Activated CD8-positive, alpha-beta memory T cell treated with anti-CD3 and anti-CD28 coated beads, Interleukin-2, amount 10 ng/mL, durations not matched to agents 7 days and 5 days (primary cell): ENCODE measurements around the gene RASGRP4. TPM values are rescaled to one million over a fixed set of nuclear protein-coding genes. Genes with fewer than 3 reads are reported as not detected.

Experiments
- ATAC-seq: fragments of 150-1000 bp; cut with Tn5 transposase; one replicate; pipeline ENCODE4 v1.10.0; 2021; ENCODE audit warnings: moderate library complexity
- CTCF ChIA-PET: fragments of 350-600 bp; sonication (Branson Sonifier 250); formaldehyde crosslinking; loops from one replicate; lab custom pipeline; 2021; ENCODE audit warnings: antibody characterized with exemption; lab: Charles Lee
- DNase-seq: peaks from one replicate; pipeline ENCODE4 v3.0.0-alpha.2; 2020
- H3K27ac Mint-ChIP-seq: one replicate; pipeline ENCODE4 v1.8.0; 2021; ENCODE audit warnings: mild to moderate bottlenecking, mixed read lengths
- H3K27me3 Mint-ChIP-seq: one replicate; pipeline ENCODE4 v1.8.0; 2021; ENCODE audit warnings: mixed read lengths
- H3K36me3 Mint-ChIP-seq: one replicate; pipeline ENCODE4 v1.8.0; 2021; ENCODE audit warnings: mild to moderate bottlenecking, mixed read lengths
- H3K4me1 Mint-ChIP-seq: one replicate; pipeline ENCODE4 v1.8.0; 2021; ENCODE audit warnings: mixed read lengths
- H3K4me3 Mint-ChIP-seq: one replicate; pipeline ENCODE4 v1.8.0; 2021; ENCODE audit warnings: mild to moderate bottlenecking, moderate library complexity, mixed read lengths
- H3K9me3 Mint-ChIP-seq: one replicate; pipeline ENCODE4 v1.8.0; 2022; ENCODE audit warnings: low read depth, mixed read lengths
- total RNA-seq, 2 experiments: library from RNA; stranded (reverse); gene quantifications; one replicate each; pipeline ENCODE4 v1.2.3, GENCODE V29; 2021

Gene RASGRP4
- total RNA-seq, 2 experiments from 2014 or later: 1.4 to 1.6 TPM

DNA sequence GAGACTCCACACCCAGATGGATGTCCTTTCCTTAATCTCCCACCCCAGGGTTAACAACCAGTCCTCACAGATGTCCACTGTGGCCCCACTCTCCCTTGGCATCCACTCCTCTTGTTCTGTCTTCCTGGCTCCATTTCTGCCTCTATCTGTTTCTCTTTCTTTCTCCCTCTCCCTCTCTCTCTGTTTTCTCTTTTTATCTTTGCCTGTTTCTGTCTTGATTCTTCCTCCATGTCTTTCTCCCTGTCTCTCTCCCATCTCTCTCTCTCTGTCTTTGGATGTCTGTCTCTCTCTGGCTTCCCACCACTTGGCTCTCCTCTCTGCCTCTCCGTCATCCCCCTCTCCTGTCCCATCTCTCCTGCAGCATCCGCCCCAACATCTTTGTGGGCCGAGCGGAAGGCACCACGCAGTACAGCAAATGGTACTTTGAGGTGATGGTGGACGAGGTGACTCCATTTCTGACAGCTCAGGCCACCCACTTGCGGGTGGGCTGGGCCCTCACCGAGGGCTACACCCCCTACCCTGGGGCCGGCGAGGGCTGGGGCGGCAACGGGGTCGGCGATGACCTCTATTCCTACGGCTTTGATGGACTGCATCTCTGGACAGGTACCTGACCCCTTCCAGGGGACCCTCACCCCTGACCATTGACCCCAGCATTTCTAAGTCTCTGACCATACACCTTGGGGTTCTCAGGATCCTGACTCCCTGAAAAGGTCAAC, 31.8 kb upstream of the RASGRP4 start:
- Mint-ChIP-seq H3K9me3 (no peaks in the 10 kb centered on the region), H3K27me3 (no peaks in the 10 kb centered on the region), H3K4me1 (no peaks in the 10 kb centered on the region), H3K36me3 (no peaks in the 10 kb centered on the region), H3K4me3 (no peak overlapping the region), H3K27ac (no peak overlapping the region)
- no peak for ATAC-seq
- DNase-seq: no peak
- CTCF ChIA-PET: interaction anchor here (0.6 kb wide), 1 partner anchor 547 kb away, joined by 5 read pairs; no protein-coding TSS in a partner anchor

DNA sequence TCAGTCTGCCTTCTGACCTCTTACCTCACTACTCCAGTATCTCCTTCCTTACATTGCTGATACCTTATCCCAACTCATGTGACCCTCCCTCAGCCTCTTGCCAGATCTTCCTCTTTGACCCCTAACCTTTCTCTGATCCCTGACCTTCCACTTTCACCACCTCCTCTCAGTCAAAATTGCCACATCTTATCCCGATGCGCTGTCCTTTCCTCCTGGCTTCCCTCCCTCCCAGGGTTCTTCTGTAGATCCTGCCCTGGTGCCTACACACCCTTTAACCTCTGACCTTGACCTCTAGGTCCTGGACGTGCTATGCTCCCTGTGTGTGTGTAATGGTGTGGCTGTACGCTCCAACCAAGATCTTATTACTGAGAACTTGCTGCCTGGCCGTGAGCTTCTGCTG, 31.2 kb upstream of the RASGRP4 start:
- no peaks in the 10 kb centered on the region for H3K27me3 Mint-ChIP-seq
- H3K36me3 Mint-ChIP-seq: no peaks in the 10 kb centered on the region
- H3K27ac Mint-ChIP-seq: no peak overlapping the region
- no peaks in the 10 kb centered on the region for H3K4me1 Mint-ChIP-seq
- no peak overlapping the region for H3K4me3 Mint-ChIP-seq
- no peak for ATAC-seq
- CTCF ChIA-PET: interaction anchor here (0.6 kb wide), 1 partner anchor 548 kb away, joined by 5 read pairs; no protein-coding TSS in a partner anchor
- no peak for DNase-seq
- no peaks in the 10 kb centered on the region for H3K9me3 Mint-ChIP-seq

DNA sequence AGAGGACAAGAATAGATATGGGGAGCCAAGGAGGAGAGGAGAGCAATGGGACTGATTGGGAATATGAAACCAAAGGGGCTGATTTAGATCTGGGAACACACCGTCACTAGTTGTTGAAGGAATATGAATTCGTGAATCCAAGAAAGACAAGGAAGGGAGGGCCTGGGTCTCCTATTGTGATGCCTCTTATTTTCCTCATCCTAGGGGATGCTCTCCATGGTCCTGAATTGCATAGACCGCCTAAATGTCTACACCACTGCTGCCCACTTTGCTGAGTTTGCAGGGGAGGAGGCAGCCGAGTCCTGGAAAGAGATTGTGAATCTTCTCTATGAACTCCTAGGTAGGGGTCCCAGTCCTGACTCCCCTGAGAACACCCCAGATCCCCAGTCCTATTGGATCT, 29.0 kb upstream of the RASGRP4 start:
- H3K9me3 Mint-ChIP-seq: no peaks in the 10 kb centered on the region
- no peaks in the 10 kb centered on the region for H3K36me3 Mint-ChIP-seq
- H3K4me3 Mint-ChIP-seq: no peak overlapping the region
- no peak for DNase-seq
- CTCF ChIA-PET: no interaction called here
- no peaks in the 10 kb centered on the region for H3K27me3 Mint-ChIP-seq
- no peak overlapping the region for H3K27ac Mint-ChIP-seq
- no peaks in the 10 kb centered on the region for H3K4me1 Mint-ChIP-seq
- no peak for ATAC-seq

- Mint-ChIP-seq H3K27me3 (peaks cover 2% of the 10 kb centered on the region), H3K36me3 (no peaks in the 10 kb centered on the region), H3K4me1 (no peaks in the 10 kb centered on the region), H3K27ac (no peak overlapping the region), H3K9me3 (no peaks in the 10 kb centered on the region), H3K4me3 (no peak overlapping the region)
- DNase-seq: no peak
- ATAC-seq: no peak
- CTCF ChIA-PET: no interaction called here
Measured at GRCh38 chr19:38453596-38453995, 27.6 kb upstream of the RASGRP4 start.

DNA sequence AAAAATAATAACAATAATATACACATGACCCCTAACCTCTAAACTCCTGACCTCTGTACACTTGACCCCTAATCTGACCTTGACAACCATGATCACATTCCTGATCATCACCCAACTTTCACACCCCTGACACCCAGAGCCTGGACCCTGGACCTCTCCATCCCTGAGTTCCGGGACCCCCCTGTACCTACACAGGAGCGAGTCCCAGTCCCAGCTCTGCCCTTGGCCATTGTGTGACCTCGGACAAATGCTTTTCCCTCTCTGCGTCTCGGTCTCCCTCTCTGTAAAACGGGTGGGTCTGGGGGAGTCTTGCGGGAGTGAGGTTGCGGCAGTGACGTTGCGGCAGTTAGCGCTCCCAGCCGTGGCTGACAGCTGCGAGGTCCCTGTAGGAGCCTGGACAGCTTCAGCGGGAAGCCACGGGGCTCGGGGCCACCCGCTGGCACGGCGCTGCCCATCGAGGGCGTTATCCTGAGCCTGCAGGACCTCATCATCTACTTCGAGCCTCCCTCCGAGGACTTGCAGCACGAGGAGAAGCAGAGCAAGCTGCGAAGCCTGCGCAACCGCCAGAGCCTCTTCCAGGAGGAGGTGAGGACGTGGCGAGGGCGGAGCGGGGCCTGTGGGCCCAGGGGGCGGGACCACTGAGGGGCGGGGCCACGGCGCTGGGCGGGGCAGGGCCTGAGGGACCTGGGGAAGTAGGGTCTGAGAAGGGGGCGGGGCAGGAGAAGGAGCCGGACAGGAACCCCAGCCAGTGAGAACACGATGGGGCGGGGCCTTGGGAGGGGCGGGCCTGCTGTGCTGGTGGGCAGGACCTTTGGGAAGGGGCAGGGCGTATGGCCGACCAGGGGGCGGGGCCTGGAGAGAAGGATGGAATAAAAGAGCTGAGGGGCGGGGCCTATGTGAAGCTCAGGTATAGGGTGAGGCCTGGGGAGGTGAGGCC, 26.7 kb upstream of the RASGRP4 start:
- CTCF ChIA-PET: no interaction called here
- Mint-ChIP-seq H3K27me3 (peaks cover 2% of the 10 kb centered on the region), H3K9me3 (no peaks in the 10 kb centered on the region), H3K27ac (no peak overlapping the region), H3K4me3 (no peak overlapping the region), H3K4me1 (no peaks in the 10 kb centered on the region), H3K36me3 (no peaks in the 10 kb centered on the region)
- DNase-seq: peak; percentile 42
- no peak for ATAC-seq

DNA sequence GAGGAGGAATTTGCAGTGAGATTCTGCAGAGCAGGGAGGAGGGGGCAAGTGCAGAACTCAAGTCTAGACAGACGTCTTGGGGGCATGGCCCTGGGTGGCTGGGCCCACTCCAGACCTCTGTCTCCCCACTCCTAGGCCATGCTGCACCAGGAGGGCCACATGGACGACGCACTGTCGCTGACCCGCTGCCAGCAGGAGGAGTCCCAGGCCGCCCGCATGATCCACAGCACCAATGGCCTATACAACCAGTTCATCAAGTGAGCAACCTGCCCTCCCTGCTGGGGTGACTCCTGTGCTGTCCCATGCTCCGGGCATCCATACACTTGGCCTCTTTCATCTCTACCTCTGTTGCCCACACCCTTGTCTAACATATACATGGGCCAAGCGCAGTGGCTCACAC, 25.6 kb upstream of the RASGRP4 start:
- ATAC-seq: no peak
- H3K4me3 Mint-ChIP-seq: no peak overlapping the region
- H3K9me3 Mint-ChIP-seq: no peaks in the 10 kb centered on the region
- no peaks in the 10 kb centered on the region for H3K36me3 Mint-ChIP-seq
- H3K4me1 Mint-ChIP-seq: no peaks in the 10 kb centered on the region
- CTCF ChIA-PET: interaction anchor here (1.3 kb wide), 1 partner anchor 10 kb away, joined by 4 read pairs; no protein-coding TSS in a partner anchor
- no peak overlapping the region for H3K27ac Mint-ChIP-seq
- H3K27me3 Mint-ChIP-seq: peaks cover 2% of the 10 kb centered on the region
- DNase-seq: no peak

DNA sequence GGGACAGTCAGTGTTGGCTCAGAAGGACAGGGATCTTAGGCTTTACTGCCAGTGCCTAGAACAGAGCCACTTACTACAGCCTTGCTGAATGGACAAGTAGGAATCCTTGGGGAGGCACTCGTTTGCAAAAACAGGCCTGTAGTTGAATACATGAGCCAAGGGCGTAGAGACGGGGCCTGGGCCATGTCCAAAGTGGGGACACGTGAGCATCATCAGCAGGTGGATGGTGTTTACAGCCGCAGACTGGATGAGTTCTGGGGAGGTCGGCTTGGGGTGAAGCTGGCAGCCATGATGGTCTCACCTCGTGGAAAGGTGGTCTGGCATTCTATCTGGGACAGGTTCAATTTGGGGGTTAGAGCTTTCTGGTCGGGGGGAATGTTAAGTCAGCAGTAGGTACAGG, 25.0 kb upstream of the RASGRP4 start:
- H3K27me3 Mint-ChIP-seq: peaks cover 2% of the 10 kb centered on the region
- CTCF ChIA-PET: interaction anchor here (1.3 kb wide), 1 partner anchor 10 kb away, joined by 4 read pairs; no protein-coding TSS in a partner anchor
- H3K27ac Mint-ChIP-seq: no peak overlapping the region
- H3K36me3 Mint-ChIP-seq: no peaks in the 10 kb centered on the region
- H3K9me3 Mint-ChIP-seq: no peaks in the 10 kb centered on the region
- peaks cover 3% of the 10 kb centered on the region for H3K4me1 Mint-ChIP-seq
- DNase-seq: no peak
- H3K4me3 Mint-ChIP-seq: no peak overlapping the region
- no peak for ATAC-seq

GRCh38 chr19:38449518-38449917, 23.5 kb upstream of the RASGRP4 start:
- Mint-ChIP-seq H3K4me1 (peaks cover 9% of the 10 kb centered on the region), H3K27ac (no peak overlapping the region), H3K9me3 (no peaks in the 10 kb centered on the region), H3K27me3 (peaks cover 2% of the 10 kb centered on the region), H3K36me3 (no peaks in the 10 kb centered on the region), H3K4me3 (no peak overlapping the region)
- ATAC-seq (no peak), DNase-seq (no peak)
- CTCF ChIA-PET: interaction anchor here (1.4 kb wide), 1 partner anchor 47 kb away, joined by 3 read pairs; the partner anchor contains the start of gene FAM98C

- no peak overlapping the region for H3K27ac Mint-ChIP-seq
- H3K36me3 Mint-ChIP-seq: no peaks in the 10 kb centered on the region
- H3K9me3 Mint-ChIP-seq: no peaks in the 10 kb centered on the region
- no peak overlapping the region for H3K4me3 Mint-ChIP-seq
- H3K4me1 Mint-ChIP-seq: peaks cover 9% of the 10 kb centered on the region
- DNase-seq (no peak), ATAC-seq (no peak)
- CTCF ChIA-PET: no interaction called here
- peaks cover 2% of the 10 kb centered on the region for H3K27me3 Mint-ChIP-seq
Measured at GRCh38 chr19:38448225-38448624, 22.2 kb upstream of the RASGRP4 start.

GRCh38 chr19:38445362-38445761, 19.3 kb upstream of the RASGRP4 start:
- Mint-ChIP-seq H3K27me3 (peaks cover 2% of the 10 kb centered on the region), H3K36me3 (no peaks in the 10 kb centered on the region), H3K9me3 (no peaks in the 10 kb centered on the region), H3K27ac (no peak overlapping the region), H3K4me3 (no peak overlapping the region), H3K4me1 (peaks cover 10% of the 10 kb centered on the region)
- no peak for DNase-seq
- CTCF ChIA-PET: no interaction called here
- ATAC-seq: no peak

GRCh38 chr19:38444026-38444425, 18.0 kb upstream of the RASGRP4 start:
- H3K36me3 Mint-ChIP-seq: no peaks in the 10 kb centered on the region
- peaks cover 10% of the 10 kb centered on the region for H3K4me1 Mint-ChIP-seq
- DNase-seq (no peak), ATAC-seq (no peak)
- H3K4me3 Mint-ChIP-seq: no peak overlapping the region
- CTCF ChIA-PET: no interaction called here
- H3K27me3 Mint-ChIP-seq: peaks cover 2% of the 10 kb centered on the region
- no peaks in the 10 kb centered on the region for H3K9me3 Mint-ChIP-seq
- no peak overlapping the region for H3K27ac Mint-ChIP-seq

GRCh38 chr19:38443458-38443999, 17.5 kb upstream of the RASGRP4 start:
- H3K36me3 Mint-ChIP-seq: no peaks in the 10 kb centered on the region
- CTCF ChIA-PET: no interaction called here
- H3K4me1 Mint-ChIP-seq: peaks cover 10% of the 10 kb centered on the region
- H3K27me3 Mint-ChIP-seq: no peaks in the 10 kb centered on the region
- H3K9me3 Mint-ChIP-seq: no peaks in the 10 kb centered on the region
- no peak for ATAC-seq
- no peak overlapping the region for H3K4me3 Mint-ChIP-seq
- no peak for DNase-seq
- H3K27ac Mint-ChIP-seq: no peak overlapping the region

- Mint-ChIP-seq H3K4me3 (no peak overlapping the region), H3K27ac (no peak overlapping the region), H3K27me3 (peaks cover 3% of the 10 kb centered on the region), H3K4me1 (peaks cover 10% of the 10 kb centered on the region), H3K9me3 (no peaks in the 10 kb centered on the region), H3K36me3 (no peaks in the 10 kb centered on the region)
- ATAC-seq: no peak
- no peak for DNase-seq
- CTCF ChIA-PET: no interaction called here
Measured at GRCh38 chr19:38442736-38443135, 16.7 kb upstream of the RASGRP4 start.
